ENCODE measurements around the gene KCNMA1.

DNA sequence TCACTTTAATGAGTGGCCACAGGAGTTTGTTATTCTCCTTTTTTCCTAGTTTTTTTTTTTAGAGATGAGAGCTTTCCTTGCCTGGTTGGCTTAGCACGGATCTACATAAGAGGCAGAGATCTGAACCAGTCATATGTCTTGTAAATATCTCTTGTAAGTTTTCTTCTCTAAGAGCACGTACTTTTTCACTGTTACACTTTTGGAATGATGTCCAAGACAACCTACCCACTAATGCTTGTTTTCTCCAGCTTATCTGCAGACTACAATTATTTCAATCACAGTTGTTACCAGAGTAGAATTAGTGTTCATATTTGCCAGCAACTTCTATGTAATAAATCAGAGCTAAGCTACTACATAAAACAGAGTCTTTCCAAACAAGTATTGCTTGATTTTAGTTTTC lies 444.6 kb downstream of the KCNMA1 start:
- TF ChIP-seq, protein P1, sequence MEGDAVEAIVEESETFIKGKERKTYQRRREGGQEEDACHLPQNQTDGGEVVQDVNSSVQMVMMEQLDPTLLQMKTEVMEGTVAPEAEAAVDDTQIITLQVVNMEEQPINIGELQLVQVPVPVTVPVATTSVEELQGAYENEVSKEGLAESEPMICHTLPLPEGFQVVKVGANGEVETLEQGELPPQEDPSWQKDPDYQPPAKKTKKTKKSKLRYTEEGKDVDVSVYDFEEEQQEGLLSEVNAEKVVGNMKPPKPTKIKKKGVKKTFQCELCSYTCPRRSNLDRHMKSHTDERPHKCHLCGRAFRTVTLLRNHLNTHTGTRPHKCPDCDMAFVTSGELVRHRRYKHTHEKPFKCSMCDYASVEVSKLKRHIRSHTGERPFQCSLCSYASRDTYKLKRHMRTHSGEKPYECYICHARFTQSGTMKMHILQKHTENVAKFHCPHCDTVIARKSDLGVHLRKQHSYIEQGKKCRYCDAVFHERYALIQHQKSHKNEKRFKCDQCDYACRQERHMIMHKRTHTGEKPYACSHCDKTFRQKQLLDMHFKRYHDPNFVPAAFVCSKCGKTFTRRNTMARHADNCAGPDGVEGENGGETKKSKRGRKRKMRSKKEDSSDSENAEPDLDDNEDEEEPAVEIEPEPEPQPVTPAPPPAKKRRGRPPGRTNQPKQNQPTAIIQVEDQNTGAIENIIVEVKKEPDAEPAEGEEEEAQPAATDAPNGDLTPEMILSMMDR (IDR thresholded peaks at IDR 0.05): no peak
- no peak for TF ChIP-seq EP300 (IDR thresholded peaks at IDR 0.05; ENCODE audit: low read depth)
